ENCODE results near the gene QARS1.

- TF ChIP-seq, protein P1, sequence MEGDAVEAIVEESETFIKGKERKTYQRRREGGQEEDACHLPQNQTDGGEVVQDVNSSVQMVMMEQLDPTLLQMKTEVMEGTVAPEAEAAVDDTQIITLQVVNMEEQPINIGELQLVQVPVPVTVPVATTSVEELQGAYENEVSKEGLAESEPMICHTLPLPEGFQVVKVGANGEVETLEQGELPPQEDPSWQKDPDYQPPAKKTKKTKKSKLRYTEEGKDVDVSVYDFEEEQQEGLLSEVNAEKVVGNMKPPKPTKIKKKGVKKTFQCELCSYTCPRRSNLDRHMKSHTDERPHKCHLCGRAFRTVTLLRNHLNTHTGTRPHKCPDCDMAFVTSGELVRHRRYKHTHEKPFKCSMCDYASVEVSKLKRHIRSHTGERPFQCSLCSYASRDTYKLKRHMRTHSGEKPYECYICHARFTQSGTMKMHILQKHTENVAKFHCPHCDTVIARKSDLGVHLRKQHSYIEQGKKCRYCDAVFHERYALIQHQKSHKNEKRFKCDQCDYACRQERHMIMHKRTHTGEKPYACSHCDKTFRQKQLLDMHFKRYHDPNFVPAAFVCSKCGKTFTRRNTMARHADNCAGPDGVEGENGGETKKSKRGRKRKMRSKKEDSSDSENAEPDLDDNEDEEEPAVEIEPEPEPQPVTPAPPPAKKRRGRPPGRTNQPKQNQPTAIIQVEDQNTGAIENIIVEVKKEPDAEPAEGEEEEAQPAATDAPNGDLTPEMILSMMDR (conservative IDR thresholded peaks at IDR 0.05; ENCODE audit: low read depth, low read length): no peak
- TF ChIP-seq EZH2 (IDR thresholded peaks at IDR 0.05; ENCODE audit: borderline replicate concordance, low read depth, low read length, poor library complexity, severe bottlenecking): no peak
Measured at GRCh38 chr3:49111347-49111746, 6.8 kb upstream of the QARS1 start.

All from A673 (cell line).